Prostate gland (tissue), 2 donors: Measurements from ENCODE around the gene IL5.

Experiments used
- POLR2A ChIP-seq: fragments of 450-650 bp; IDR thresholded peaks from one replicate; pipeline ENCODE4 v1.6.1; 2016; ENCODE audit warnings: antibody characterized with exemption, mild to moderate bottlenecking
- TF ChIP-seq, protein P1 (sequence below), 4 experiments: fragments of 200-600 bp in 2 of 4; fragments of 450-650 bp in 2 of 4; sonication (generic) in 2 of 4; IDR thresholded peaks; 1 replicate in 3 of 4; 2 replicates in 1 of 4; pipeline ENCODE4 v1.5.1; 2016 to 2019; ENCODE audit warnings: antibody characterized with exemption in 4 of 4, mild to moderate bottlenecking in 2 of 4, moderate library complexity in 2 of 4

DNA sequence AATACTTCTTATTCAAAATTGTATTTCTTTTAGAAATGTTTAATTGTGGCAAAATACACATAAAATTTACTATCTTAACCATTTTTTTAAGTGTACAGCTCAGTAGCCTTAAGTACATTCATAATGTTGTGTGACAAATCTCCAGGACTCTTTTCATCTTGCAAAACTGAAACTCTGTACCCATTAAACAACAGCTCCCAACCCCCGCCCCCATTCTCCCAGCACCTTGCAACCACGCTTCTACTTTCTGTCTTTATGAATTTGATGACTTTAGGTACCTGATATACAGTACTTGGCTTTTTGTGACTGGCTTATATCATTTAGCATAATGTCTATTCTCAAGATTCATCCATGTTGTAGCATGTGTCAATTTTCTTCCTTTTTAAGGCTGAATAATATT, 2.8 kb upstream of the IL5 start:
- TF ChIP-seq, protein P1, sequence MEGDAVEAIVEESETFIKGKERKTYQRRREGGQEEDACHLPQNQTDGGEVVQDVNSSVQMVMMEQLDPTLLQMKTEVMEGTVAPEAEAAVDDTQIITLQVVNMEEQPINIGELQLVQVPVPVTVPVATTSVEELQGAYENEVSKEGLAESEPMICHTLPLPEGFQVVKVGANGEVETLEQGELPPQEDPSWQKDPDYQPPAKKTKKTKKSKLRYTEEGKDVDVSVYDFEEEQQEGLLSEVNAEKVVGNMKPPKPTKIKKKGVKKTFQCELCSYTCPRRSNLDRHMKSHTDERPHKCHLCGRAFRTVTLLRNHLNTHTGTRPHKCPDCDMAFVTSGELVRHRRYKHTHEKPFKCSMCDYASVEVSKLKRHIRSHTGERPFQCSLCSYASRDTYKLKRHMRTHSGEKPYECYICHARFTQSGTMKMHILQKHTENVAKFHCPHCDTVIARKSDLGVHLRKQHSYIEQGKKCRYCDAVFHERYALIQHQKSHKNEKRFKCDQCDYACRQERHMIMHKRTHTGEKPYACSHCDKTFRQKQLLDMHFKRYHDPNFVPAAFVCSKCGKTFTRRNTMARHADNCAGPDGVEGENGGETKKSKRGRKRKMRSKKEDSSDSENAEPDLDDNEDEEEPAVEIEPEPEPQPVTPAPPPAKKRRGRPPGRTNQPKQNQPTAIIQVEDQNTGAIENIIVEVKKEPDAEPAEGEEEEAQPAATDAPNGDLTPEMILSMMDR (IDR thresholded peaks at IDR 0.05), result no peak
- TF ChIP-seq POLR2A, result no peak
